K562 treated with DMSO at 1 percent for 48 hours (cell line): ENCODE measurements around the gene VCX2. TPM values are rescaled to one million over a fixed set of nuclear protein-coding genes. Genes with fewer than 3 reads are reported as not detected.

Source experiments
- total RNA-seq: library from RNA; unstranded; fragments of 300-600 nt; gene quantifications from 2 replicates; pipeline ENCODE4 v1.2.3, GENCODE V29; 2022; ENCODE audit warnings: low replicate concordance; ENCODE audit errors: extremely low read depth

The VCX2 gene
- not detected in 2 replicates for total RNA-seq

DNA sequence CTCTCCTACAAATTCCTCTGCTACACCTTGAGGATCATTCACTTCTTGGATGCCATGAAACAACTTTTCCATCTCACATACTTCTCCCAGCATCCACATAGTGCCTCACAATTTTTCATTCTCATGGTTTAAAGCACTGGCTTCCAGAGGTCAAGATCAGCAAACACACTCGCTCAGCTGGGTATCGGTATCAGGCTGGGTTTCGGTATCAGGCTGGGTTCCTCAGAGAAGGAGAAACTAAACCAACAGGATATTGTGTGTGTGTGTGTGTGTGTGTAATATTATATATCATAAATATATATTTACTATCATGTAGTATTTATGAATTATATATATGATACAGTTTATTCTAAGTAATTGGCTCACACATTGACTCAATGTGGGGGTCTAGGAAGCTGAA lies at the start of gene VCX2:
Gene VCX2 (minus strand): TSS at position 99 of the 400 bp plus-strand sequence. CDS start 624 bp downstream, outside the sequence.

Other genes with a start within 250 kb of the VCX2 start
- gene PNPLA4, start 243.9 kb downstream of the VCX2 start, total RNA-seq = not detected in 2 replicates